WTC11 (cell line): ENCODE data around the gene LCE1E.

ENCODE experiments used
- CTCF ChIP-seq: fragments of 200-600 bp; IDR thresholded peaks from 2 replicates; pipeline ENCODE4 v1.8.0; 2022; ENCODE audit warnings: antibody characterized with exemption
- MAX ChIP-seq: sonication (generic); formaldehyde crosslinking; IDR thresholded peaks from 2 replicates; pipeline ENCODE4 v1.8.0; 2022; ENCODE audit warnings: mild to moderate bottlenecking, missing genetic modification reagents
- NFE2L1 ChIP-seq: sonication (generic); formaldehyde crosslinking; IDR thresholded peaks from 2 replicates; pipeline ENCODE4 v1.8.1; 2023; ENCODE audit warnings: missing genetic modification reagents
- NR1H2 ChIP-seq: sonication (generic); formaldehyde crosslinking; IDR thresholded peaks from 2 replicates; pipeline ENCODE4 v1.9.0; 2021; ENCODE audit warnings: mild to moderate bottlenecking, moderate library complexity, missing genetic modification reagents
- ZNF138 ChIP-seq: sonication (generic); formaldehyde crosslinking; conservative IDR thresholded peaks from 2 replicates; pipeline ENCODE4 v1.8.1; 2022; ENCODE audit warnings: mild to moderate bottlenecking, moderate library complexity, missing genetic modification reagents
- ZNF263 ChIP-seq: sonication (generic); formaldehyde crosslinking; IDR thresholded peaks from 2 replicates; pipeline ENCODE4 v1.8.1; 2022; ENCODE audit warnings: low read depth, mild to moderate bottlenecking, moderate library complexity, missing genetic modification reagents
- ZNF671 ChIP-seq: fragments of 250-450 bp; sonication (Bioruptor Pico); IDR thresholded peaks from 2 replicates; pipeline ENCODE4 v1.8.0; 2021; ENCODE audit warnings: mild to moderate bottlenecking
- TF ChIP-seq, protein P1 (sequence below): sonication (generic); formaldehyde crosslinking; IDR thresholded peaks from 2 replicates; pipeline ENCODE4 v1.8.1; 2023; ENCODE audit warnings: mild to moderate bottlenecking, missing genetic modification reagents, moderate library complexity

DNA sequence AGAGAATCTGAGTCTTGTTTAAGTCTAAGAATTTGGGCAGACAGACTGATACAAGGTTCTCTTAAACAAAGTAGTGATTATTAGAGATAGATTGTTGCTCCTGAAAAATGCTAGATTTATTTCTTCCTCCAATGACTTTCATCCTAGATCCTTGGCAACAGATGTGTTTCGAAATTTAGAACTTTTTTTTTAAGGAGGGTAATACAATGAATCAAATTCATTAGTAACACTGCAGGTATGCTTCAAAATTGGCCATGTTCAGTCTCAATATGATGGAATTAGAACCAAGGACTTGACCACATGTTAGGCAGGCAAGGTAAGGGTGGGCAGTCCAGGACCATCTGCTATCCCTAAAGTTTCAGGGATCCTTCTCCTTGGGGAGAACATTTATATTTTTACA, 15.6 kb upstream of the LCE1E start:
- TF ChIP-seq CTCF (no peak), ZNF138 (CRISPR knock-in tag) (no peak), NFE2L1 (CRISPR knock-in tag) (no peak), ZNF263 (CRISPR knock-in tag) (no peak), ZNF671 (CRISPR knock-in tag) (no peak), MAX (CRISPR knock-in tag) (no peak), NR1H2 (no peak)
- TF ChIP-seq, protein P1, sequence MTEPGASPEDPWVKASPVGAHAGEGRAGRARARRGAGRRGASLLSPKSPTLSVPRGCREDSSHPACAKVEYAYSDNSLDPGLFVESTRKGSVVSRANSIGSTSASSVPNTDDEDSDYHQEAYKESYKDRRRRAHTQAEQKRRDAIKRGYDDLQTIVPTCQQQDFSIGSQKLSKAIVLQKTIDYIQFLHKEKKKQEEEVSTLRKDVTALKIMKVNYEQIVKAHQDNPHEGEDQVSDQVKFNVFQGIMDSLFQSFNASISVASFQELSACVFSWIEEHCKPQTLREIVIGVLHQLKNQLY (CRISPR knock-in tag), result no peak
